Osteoblast (primary cell): ENCODE results near the gene ECHDC1. TPM values are rescaled to one million over a fixed set of nuclear protein-coding genes. Genes with fewer than 3 reads are reported as not detected.
A peak's percentile ranks its signal among the peaks of the same experiment; 100 is the strongest.

Experiments
- DNase-seq: peaks from one replicate; pipeline ENCODE4 v3.0.0; 2011; ENCODE audit warnings: low spot score, mixed read lengths; ENCODE audit not compliant: insufficient read length; ENCODE audit errors: missing footprints
- H2AFZ ChIP-seq: 2 replicates; pipeline ENCODE4 v1.6.0; 2011; ENCODE audit warnings: mild to moderate bottlenecking, low read length
- H3K27ac ChIP-seq: 2 replicates; pipeline ENCODE4 v1.5.1; 2011; ENCODE audit warnings: mild to moderate bottlenecking, low read depth, low read length, moderate library complexity
- H3K27me3 ChIP-seq: 2 replicates; pipeline ENCODE4 v1.6.0; 2012; ENCODE audit warnings: mild to moderate bottlenecking, control low read depth, inconsistent platforms, low read length, moderate library complexity; ENCODE audit not compliant: insufficient read depth
- H3K36me3 ChIP-seq: 2 replicates; pipeline ENCODE4 v1.5.1; 2011; ENCODE audit warnings: mild to moderate bottlenecking, low read length, control low read depth, moderate library complexity; ENCODE audit not compliant: insufficient read depth
- H3K4me1 ChIP-seq: 2 replicates; pipeline ENCODE4 v1.5.1; 2011; ENCODE audit warnings: mild to moderate bottlenecking, low read length, control low read depth, moderate library complexity; ENCODE audit not compliant: insufficient read depth
- H3K4me2 ChIP-seq: 2 replicates; pipeline ENCODE4 v1.6.0; 2011; ENCODE audit warnings: mild to moderate bottlenecking, low read length; ENCODE audit not compliant: insufficient read depth
- H3K4me3 ChIP-seq: fragments of 200-600 bp; sonication (generic); 3 replicates; pipeline ENCODE4 v1.5.1; 2012; ENCODE audit warnings: mild to moderate bottlenecking, low read length, inconsistent platforms; ENCODE audit not compliant: insufficient read depth
- H3K79me2 ChIP-seq: 2 replicates; pipeline ENCODE4 v1.6.0; 2012; ENCODE audit warnings: mild to moderate bottlenecking, low read length, control low read depth, inconsistent platforms; ENCODE audit not compliant: insufficient read depth
- H3K9me3 ChIP-seq: 2 replicates; pipeline ENCODE4 v1.5.1; 2011; ENCODE audit warnings: low read depth, low read length, control low read depth
- H4K20me1 ChIP-seq: 2 replicates; pipeline ENCODE4 v1.6.0; 2012; ENCODE audit warnings: mild to moderate bottlenecking, low read length, control low read depth; ENCODE audit not compliant: insufficient read depth
- total RNA-seq: library from RNA; depleted of rRNA; stranded (reverse); fragments of >200 nt; gene quantifications from 2 replicates; pipeline ENCODE4 v1.2.3, GENCODE V29; 2012
- TF ChIP-seq, protein P1 (sequence below): IDR thresholded peaks from 2 replicates; pipeline ENCODE4 v1.5.1; 2011; ENCODE audit warnings: mild to moderate bottlenecking, low read depth, low read length, moderate library complexity; ENCODE audit errors: extremely low read depth

The ECHDC1 gene
- total RNA-seq, 1 donor, result 67.0 TPM

DNA sequence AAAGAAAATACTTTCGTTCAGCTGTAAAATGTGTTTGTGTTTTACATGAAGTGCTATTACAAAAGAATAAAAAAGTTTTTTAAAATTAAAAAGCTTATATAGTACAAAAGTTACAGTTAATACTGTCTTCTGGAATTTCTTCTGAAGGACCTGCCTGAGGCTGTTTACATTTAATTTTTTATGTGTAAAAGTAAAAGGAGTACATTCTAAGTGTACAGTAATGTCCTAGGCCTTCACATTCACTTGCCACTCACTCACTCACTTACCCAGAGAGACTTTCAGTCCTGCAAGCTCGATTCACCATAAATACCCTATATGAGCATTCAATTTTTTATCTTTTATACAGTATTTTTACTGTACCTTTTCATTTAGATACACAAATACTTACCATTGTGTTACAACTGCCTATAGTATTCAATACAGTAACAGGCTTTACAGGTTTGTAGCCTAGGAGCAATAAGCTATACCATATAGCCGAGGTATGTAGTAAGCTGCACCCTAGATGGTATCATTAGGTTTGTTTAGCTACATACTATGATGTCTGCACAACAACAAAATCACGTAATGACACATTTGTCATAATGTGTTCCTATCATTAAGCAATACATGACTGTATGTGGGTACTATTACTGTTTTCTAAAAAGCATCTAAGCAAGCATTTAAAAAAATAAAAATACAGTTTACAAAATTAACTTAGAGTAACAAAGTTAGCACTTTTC lies 43.7 kb downstream of the ECHDC1 start:
- Histone ChIP-seq H3K4me2 (peak overlapping the region; percentile 34), H3K79me2 (peaks cover 10% of the 10 kb centered on the region)

GRCh38 chr6:127298475-127298874 lies 44.9 kb downstream of the ECHDC1 start:
- Histone ChIP-seq H3K4me2 (no peak overlapping the region), H3K79me2 (peaks cover 11% of the 10 kb centered on the region)

More for the DNA sequence above, 43.7 kb downstream of the ECHDC1 start:
- TF ChIP-seq, protein P1, sequence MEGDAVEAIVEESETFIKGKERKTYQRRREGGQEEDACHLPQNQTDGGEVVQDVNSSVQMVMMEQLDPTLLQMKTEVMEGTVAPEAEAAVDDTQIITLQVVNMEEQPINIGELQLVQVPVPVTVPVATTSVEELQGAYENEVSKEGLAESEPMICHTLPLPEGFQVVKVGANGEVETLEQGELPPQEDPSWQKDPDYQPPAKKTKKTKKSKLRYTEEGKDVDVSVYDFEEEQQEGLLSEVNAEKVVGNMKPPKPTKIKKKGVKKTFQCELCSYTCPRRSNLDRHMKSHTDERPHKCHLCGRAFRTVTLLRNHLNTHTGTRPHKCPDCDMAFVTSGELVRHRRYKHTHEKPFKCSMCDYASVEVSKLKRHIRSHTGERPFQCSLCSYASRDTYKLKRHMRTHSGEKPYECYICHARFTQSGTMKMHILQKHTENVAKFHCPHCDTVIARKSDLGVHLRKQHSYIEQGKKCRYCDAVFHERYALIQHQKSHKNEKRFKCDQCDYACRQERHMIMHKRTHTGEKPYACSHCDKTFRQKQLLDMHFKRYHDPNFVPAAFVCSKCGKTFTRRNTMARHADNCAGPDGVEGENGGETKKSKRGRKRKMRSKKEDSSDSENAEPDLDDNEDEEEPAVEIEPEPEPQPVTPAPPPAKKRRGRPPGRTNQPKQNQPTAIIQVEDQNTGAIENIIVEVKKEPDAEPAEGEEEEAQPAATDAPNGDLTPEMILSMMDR, result no peak
- Histone ChIP-seq H3K4me1 (peaks cover 22% of the 10 kb centered on the region), H3K27ac (peak overlapping the region; percentile 87), H3K9me3 (no peaks in the 10 kb centered on the region), H3K27me3 (no peaks in the 10 kb centered on the region), H3K36me3 (peaks cover 6% of the 10 kb centered on the region), H4K20me1 (peaks cover 6% of the 10 kb centered on the region), H3K4me3 (no peak overlapping the region), H2AFZ (no peak overlapping the region)
- no peak for DNase-seq

GRCh38 chr6:127297502-127298070 lies 45.8 kb downstream of the ECHDC1 start:
- DNase-seq, result no peak
- TF ChIP-seq, protein P1, result no peak
- Histone ChIP-seq H3K4me3 (no peak overlapping the region), H3K79me2 (peaks cover 18% of the 10 kb centered on the region), H3K27me3 (no peaks in the 10 kb centered on the region), H3K4me1 (peaks cover 22% of the 10 kb centered on the region), H3K4me2 (no peak overlapping the region), H3K36me3 (peaks cover 6% of the 10 kb centered on the region), H3K27ac (no peak overlapping the region), H3K9me3 (no peaks in the 10 kb centered on the region), H4K20me1 (peaks cover 8% of the 10 kb centered on the region), H2AFZ (no peak overlapping the region)

More at GRCh38 chr6:127298475-127298874, 44.9 kb downstream of the ECHDC1 start:
- H3K4me1 ChIP-seq, result peaks cover 22% of the 10 kb centered on the region
- H3K36me3 ChIP-seq, result peaks cover 6% of the 10 kb centered on the region
- H3K27me3 ChIP-seq, result no peaks in the 10 kb centered on the region
- no peak overlapping the region for H3K4me3 ChIP-seq
- H3K9me3 ChIP-seq, result no peaks in the 10 kb centered on the region
- H2AFZ ChIP-seq, result no peak overlapping the region
- peak overlapping the region; percentile 1 for H3K27ac ChIP-seq
- no peak for DNase-seq
- TF ChIP-seq, protein P1, result no peak
- peaks cover 6% of the 10 kb centered on the region for H4K20me1 ChIP-seq

GRCh38 chr6:127291495-127291894 lies 51.9 kb downstream of the ECHDC1 start:
- Histone ChIP-seq H3K4me2 (peak overlapping the region; percentile 40), H4K20me1 (peaks cover 15% of the 10 kb centered on the region), H3K79me2 (peaks cover 33% of the 10 kb centered on the region), H3K4me3 (no peak overlapping the region), H3K4me1 (peaks cover 16% of the 10 kb centered on the region), H3K27ac (no peak overlapping the region), H3K36me3 (peaks cover 24% of the 10 kb centered on the region), H3K9me3 (no peaks in the 10 kb centered on the region), H2AFZ (no peak overlapping the region), H3K27me3 (no peaks in the 10 kb centered on the region)
- no peak for DNase-seq
- TF ChIP-seq, protein P1, result no peak
